HG03045 (cell line): ENCODE measurements around the gene ARRB1.

ENCODE experiments used
- ATAC-seq: cut with Tn5 transposase; IDR thresholded peaks from one replicate; pipeline ENCODE4 v1.9.1; 2021; ENCODE audit warnings: mild to moderate bottlenecking, moderate library complexity; ENCODE audit not compliant: unreplicated experiment

ARRB1 gene

DNA sequence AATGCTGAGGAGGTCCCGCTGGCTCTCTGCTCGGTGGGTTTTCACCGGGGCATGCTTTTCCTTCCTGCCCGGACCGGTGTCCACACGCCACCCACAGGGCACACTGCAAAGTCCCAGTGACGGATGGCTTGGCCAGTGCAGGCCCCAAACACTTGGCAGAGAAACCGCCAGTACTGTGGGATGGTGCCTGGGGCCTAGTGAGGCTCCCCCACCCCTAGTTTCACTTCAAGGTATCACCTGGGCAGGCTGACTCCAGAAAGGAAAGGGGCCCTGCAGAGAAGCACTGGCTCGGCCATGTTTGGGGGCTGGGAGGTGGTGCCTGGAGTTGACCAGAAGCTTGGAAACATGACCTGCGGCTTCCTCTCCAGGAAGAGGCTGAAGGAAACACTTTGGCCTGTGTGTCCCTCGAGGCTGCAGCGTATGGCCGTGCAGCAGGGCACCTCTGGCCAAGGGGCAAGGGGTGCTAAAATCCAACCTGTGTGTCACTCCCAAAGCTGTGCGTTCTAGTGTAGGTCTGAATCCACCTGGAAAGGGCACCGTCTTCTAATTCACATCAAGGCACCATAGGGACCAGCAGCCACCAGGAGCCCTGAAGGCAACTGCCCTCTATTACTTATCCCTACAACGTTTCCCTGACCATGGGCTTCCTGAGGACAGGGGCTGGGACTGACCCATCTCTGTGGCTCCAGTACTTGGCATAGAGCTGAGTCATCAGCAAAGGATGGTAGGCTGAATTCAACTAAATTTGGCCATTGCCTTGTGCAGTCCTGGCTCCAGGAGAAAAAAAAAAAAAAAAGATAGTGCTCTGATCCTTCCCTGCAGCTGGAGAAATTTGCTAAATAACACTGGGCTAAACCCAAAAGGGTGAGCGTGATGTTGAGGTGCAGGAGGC lies 88.3 kb downstream of the ARRB1 start:
- no peak for ATAC-seq

DNA sequence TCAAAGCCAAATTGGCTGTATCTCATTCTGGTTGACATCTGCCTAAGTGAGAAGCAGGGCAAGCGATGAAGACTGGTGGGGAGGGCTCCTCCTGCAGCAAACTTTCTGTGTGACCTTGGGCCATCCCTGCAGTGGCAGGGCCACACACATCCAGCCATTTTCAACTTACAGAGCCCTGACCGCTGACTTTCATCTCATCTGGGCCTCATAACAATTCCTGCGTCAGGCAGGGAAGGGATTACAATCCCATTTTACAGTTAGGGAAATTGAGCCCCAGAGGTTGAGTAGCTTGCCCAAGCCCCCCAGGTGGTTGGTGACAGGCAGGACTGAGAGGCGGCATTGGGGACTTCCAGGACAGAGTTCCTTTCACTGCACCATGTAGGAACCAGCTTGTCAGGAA lies 89.0 kb downstream of the ARRB1 start:
- ATAC-seq, result no peak

DNA sequence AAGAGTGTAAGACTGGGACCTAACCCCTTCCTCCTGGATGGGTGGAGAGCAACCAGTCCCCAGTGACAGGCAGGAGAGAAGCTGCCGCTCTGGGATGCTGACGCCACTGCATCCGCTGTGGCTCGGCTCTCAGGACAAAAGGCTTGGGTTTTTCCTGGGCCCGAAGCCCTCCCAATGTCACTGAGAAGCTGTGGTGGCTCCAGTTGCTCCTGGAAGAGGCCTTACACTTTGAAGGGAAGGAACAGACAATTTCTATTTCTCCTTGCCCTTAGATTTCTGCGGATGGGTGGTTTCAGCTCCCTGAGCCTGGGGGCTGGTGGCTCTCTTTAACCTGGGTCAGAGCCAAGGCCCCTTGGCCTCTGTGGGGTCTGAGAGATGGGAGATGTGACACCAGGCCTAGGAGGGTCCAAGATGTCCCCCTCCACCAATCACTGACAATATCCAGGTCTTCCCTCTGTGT lies 89.5 kb downstream of the ARRB1 start:
- no peak for ATAC-seq

DNA sequence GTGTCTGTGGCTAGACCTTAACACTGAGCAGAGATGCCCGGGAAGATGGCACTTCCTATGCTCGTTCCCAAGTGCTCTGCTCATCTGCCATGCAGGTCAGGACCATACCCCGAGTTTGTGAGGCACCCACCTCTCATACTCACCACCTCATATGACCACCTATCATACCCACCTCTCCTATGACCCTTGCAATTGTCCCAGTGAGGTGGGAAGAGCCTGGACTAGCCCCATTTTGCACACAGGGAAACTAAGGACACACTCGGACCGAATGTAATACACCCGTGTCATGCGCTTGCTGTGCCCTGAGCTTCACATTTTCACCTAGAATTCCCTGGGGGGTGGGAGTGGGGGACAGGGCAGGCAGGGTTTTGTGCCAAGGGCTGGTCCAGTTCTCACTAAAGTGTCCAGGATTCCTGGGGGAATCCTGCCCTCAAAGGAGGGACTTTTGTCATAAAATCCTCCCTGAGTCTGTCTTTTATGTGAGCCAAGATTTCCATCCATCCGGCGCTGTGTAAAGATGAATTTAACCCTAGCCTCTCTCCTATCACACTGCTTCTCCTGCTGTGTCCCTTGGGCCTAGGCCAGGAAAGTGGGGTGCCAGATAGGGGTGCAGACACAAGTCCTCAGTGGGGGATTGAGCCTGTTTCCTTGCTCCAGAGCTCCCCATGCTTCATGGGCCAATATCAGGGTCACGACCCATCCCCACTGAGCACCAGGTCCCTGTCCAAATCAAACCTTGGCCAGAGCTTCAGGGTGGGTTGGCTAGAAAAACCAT lies 90.9 kb downstream of the ARRB1 start:
- no peak for ATAC-seq

DNA sequence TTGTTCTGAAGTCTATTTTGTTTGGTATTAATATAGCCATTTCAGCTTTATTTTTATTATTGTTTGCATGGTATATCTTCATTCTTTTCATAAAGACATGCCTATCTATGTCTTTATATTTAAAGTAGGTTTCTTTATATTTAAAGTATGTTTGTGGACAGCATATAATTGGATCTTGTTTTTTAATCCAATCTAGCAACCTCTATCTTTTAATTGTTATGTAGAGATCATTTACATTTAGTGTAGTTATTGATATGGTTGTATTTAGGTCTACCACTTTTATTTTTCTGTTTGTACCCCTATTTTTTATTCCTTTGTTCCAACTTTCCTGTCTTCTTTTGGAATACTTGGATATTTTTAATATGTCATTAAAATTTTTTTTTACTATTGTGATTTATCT lies 97.1 kb downstream of the ARRB1 start:
- ATAC-seq, result no peak

DNA sequence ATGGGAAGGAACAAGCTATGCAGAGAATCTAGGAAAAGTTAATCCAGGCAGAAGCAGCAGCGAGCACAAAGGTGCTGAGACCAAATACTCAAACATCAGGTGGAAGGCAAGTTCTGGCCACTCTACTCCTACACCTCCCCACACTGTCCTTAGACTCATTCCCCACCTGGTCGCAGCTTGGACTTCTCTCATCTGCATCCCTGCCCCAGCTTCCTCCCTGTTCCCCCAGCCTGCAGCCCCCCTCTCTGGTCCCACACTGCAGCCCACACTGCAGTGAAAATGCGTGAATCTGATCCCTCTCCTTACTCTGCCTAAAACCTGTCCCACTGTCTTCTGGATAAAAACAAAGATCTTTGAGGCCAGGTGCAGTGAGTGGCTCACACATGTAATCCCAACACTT lies 101.8 kb downstream of the ARRB1 start:
- ATAC-seq, result no peak

DNA sequence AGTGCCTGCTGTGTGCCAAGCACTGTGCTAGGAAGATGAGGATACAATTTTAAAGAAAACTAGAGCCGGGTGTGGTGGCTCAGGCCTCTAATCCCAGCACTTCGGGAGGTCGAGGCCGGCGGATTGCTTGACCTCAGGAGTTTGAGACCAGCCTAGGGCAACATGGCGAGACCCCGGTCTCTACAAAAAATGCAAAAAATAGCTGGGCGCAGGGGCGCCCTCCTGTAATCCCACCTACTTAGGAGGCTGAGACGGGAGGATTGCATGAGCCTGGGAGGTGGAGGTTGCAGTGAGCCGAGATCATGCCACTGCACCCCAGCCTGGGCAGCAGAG lies 102.6 kb downstream of the ARRB1 start:
- no peak for ATAC-seq

DNA sequence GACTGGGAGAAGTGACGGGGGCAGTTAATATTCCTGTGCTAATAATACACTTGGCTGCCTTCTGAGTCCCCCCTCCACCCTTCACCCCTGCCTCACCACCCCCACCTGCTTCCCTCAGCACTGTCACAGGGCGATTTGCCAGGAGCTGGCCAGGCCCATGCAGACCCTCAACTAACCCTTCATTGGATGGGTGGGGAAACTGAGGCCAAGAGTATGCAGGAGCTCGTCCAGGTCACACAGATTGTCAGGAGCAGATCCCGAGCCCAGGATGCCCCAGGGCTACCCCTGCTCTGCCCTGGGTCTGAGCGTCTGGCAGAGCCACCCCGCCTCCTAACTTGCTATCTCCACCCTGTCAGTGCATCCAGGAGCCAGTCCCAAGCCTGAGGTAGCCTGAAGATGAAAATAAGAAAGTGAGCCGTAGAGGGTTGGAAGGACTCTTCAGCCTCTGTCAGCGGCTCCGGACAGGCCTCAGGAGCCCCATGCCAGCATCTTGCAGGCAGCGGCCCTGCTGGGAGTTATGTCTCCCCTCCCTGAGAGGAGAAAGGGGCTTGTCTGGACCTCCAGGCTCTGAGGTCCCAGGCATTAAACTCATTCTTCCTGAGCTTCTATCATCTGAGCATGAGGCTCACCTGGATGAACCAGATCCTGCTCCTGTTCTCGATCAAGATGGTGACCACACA lies 104.7 kb downstream of the ARRB1 start:
- ATAC-seq, result no peak

DNA sequence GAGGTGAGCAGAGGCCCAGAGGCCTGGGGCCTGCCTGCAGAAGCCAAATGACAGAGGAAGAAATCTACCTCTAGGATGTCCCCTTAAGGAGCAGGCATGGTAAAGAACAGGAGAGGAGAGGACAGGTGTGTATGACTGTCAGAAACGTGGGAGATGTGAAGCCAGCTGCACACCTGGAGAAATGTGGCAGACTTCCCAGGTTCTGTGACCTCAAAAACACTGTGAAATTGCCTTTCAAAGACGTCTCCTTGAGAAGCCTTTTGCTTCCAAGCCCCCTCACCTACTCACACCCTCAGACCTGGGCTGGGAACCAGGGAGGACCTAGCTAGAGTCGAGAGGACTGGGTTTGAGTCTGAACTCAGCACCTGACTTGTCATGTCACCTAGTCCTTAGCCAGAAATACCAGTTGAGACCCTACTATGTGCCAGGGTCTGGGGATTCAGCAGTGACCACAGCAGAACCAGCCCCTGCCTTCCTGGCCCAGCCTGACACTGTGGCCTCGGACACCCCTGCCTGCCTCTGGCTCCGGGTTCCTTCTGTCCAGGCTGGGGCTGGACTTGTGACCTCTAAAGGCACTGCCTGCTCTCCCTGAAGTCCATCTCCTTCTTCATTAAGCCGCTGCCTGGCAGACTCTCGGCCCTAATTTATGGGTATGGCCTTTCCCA lies 105.3 kb downstream of the ARRB1 start:
- no peak for ATAC-seq

DNA sequence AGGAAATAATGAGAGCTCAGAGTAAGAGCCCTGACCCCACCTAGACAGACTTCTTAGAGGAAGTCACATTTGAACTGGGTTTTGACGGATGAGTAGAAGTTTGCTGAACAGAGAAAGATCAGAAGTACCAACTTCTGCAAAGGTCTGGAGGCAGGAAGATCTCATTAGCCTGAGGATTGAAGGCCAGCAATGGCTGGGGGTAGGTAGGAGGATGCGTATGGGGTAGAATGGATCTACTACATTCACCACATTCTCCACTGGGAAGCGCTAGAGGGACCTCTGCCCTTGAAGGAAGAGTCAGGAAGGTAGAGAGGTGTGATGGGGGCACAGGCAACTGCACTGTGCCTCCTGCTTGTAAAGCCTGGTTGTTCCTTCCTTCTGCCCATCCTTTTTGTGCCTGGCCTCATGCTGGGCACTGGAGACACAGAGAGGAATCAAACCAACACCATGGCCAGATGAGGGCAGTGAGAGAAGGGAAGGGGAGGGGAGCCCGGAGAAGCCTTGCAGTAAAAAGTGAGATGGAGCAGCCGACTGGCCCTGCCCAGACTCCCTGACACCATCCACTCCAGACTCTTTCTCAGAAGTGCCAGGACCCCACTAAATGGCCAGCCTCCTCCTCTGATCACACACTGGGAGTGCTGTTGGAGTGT lies 106.0 kb downstream of the ARRB1 start:
- no peak for ATAC-seq

DNA sequence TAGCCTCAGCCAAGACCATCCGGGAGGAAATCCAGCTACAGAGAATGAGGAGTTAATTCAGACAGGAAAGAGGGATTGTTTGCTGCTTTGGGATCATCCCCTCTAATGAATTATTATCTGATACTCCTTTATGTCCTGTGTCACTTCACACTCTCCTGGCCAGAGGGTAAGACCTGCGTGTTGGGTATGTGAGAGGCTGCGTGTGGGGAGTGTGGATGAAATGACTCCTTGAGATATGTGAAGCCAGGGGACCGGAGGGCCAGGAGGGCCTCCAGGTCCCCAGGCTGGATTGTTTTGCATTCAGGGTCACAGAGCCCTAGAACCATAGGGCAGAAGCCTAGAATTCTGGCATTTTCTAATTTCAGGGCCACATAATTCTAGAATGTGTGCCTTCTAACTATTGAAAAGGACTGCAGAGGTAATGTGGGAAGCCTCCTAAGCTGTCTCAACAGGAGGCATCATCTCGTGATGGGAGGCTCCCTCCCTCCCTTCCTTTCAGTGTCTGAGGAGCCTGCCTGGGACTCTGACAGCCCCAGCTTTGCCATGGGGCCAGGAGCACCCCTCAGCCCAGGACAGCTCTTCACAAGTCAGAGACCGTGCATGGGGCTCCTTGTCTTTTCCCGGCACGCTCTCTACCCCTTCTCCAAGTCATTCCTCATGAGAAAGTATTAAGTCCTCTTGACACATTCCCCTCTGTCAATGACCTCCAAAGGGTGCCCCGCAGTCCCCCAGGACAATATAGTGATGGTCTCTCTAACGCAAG lies 107.2 kb downstream of the ARRB1 start:
- ATAC-seq, result no peak

DNA sequence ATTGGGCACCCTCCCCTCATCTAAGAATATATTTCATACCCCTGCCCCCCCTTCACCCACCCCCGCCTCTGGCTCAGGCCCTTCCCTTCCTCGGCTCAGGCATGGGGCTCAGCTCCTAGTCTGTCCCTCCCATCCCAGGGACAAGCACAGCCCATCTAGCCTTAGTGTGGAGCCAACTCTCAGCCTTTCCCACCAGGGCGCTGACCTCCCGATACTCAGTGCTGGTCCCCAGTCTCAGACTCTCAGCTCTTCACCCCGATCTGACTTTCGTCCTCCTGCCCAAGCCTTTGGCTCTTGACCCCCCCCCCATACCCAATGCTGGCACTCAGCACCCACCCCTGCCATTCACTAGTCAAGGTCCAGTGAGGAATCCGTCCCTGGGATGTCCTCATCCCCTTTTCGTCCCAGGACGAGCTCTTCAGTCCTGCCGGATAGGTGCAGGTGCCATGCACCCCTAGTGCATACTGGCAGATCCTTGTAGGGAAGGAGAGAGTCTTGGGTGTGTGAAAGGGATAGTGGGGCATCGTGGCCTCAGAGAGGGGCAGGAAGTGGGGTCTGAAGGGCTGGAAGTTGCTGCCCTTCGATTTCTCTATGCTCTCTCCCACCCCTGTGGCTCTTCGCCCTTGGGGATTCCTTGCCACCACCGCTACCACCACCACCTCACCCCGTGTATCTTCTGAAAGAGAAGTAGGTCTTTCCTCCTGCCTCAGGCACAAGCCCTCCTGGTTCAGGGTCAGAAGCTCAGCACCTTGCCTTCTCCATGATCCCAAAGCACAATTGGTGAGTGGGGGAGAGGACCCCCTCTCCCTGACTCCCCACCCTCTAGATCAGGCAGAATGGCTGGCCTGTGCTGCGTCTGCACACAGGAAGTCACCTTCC lies 108.5 kb downstream of the ARRB1 start:
- ATAC-seq, result no peak

DNA sequence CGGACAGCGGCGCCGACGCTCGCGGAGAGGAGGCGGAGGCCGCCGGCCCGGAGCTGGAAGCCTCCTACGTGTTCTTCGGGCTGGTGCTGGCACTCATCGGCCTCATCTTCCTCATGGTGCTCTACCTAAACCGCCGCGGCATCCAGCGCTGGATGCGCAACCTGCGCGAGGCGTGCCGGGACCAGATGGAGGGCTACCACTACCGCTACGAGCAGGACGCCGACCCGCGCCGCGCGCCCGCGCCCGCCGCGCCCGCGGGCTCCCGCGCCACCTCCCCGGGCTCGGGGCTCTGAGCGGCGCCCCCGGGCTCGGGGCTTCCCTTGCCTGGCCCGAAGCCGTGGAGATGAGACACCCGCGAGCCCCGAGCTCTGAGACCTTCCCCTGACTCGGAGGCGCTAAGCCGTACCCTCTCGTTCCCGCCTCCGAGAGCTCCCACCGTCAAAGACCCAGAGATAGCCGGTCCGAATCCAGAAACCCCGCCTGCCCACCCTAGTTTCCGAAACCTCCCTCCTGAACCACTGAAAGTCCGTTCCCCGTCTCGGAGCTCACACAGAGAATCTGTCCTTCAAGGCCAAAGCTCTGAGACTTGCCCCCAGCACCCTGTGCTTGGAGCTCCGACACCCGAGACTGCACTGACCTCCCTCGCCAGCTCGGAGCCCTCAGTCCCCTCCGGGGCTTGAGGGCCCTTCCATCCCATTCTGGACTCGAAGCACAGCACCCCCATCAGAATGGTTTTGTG lies 109.4 kb downstream of the ARRB1 start:
- no peak for ATAC-seq

DNA sequence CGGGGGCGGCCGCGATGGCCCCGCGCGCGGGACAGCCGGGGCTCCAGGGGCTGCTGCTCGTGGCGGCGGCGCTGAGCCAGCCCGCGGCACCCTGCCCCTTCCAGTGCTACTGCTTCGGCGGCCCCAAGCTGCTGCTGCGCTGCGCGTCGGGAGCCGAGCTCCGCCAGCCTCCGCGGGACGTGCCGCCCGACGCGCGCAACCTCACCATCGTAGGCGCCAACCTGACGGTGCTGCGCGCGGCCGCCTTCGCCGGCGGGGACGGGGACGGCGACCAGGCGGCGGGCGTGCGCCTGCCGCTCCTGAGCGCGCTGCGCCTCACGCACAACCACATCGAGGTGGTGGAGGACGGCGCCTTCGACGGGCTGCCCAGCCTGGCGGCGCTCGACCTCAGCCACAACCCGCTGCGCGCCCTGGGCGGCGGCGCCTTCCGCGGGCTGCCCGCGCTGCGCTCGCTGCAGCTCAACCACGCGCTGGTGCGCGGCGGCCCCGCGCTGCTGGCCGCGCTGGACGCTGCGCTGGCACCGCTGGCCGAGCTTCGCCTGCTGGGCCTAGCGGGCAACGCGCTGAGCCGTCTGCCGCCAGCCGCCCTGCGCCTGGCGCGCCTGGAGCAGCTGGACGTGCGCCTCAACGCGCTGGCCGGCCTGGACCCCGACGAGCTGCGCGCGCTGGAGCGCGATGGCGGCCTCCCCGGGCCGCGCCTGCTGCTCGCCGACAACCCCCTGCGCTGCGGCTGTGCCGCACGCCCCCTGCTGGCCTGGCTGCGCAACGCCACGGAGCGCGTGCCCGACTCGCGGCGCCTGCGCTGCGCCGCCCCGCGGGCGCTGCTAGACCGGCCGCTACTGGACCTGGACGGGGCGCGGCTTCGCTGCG lies 110.2 kb downstream of the ARRB1 start:
- peak; percentile 79 for ATAC-seq

DNA sequence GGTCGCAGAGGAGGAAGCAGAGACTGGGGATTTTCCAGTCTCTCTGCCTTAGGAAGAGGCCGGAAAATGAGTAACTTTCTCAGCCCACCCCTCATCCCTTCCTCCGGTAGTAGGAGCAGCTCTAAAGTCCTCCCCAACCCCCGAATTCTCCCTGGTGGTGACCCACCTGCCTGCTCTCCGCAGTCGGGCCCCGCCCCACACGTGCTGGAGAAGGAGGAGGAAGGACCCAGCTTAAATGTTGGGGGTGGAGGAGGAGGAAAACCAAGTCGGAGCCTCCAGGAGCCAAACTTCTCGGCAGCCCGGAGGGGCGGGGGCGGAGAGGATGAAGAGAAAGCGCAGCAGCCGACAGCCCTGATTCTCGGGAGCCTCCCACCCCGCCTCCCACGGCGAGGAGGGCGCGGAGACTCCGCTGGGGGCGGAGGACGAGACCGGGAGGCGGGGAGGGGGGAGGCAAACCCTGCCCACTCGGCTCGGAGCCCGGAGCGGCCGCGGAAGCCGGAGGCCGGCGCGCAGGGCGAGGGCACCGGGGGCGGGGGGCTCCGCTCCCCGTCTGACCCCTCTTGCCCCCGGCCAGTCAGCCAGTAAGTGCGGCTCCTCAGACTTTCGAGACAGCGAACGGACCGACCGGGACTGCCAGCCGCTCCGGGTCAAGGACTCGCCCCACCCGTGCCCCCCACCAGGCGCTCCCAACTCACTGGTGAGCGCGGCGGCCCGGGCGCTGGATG lies 111.0 kb downstream of the ARRB1 start, which contains the start of gene TPBGL:
TSS of gene TPBGL (plus strand) at position 464 of the 725 bp plus-strand sequence. CDS start 276 bp downstream, outside the sequence.
- no peak for ATAC-seq

DNA sequence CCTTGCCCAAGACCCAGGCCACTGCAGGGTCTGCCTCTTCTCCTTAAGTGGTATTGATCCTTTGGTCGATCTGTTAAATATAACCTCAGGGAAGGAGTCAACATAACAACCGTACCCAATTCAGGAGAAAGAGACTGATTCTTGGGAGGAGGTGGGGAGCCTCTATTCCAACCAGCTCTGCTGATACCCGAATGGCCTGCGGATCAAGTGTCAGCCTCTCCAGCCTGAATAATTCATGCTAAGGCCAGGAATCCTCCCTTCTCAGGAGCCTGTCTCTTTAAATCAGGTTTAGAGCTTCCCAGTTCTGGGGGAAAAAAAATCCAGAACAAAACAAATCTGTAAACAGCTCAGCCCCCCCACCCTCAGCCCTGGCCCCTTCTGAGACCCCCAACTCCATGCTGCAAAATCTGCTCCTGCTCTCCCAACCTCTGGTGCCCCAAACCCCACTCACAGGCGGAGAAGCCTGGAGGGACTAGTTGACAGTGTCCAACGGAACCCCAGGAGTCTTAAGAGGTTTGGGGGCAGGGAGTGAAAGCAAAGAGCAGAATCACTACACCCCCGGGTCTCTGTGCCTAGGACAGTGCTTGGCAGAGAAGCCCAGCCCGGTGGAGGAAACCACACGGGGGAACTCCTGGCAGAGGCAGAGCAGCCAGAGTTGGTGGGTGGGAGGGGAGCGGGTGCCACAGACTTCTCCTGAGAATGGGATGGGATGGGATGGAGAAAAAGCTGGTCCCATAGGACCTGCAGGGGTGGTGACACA lies 111.8 kb downstream of the ARRB1 start:
- ATAC-seq, result no peak
